ENCODE data around the gene CACNG7. TPM values are rescaled to one million over a fixed set of nuclear protein-coding genes. Genes with fewer than 3 reads are reported as not detected.

Gene CACNG7
- total RNA-seq, 2 donors from 2014 or later: 0.16 TPM; not detected in 1

GRCh38 chr19:53904909-53905308 is 4.2 kb upstream of the CACNG7 start:
- no peak overlapping the region for H3K27ac ChIP-seq
- no peaks in the 10 kb centered on the region for H3K9me3 ChIP-seq
- H3K36me3 ChIP-seq: no peaks in the 10 kb centered on the region
- DNase-seq: no peak
- H3K27me3 ChIP-seq: peaks cover 32% of the 10 kb centered on the region
- no peak for TF ChIP-seq CTCF (IDR thresholded peaks at IDR 0.05)
- H3K4me3 ChIP-seq: no peak overlapping the region
- H3K4me1 ChIP-seq: no peaks in the 10 kb centered on the region
- no peak overlapping the region for H3K9ac ChIP-seq (ENCODE audit: low read depth in 2 of 2, low read length in 2 of 2)
- intact Hi-C loops (cut with DNase I): loop anchor here (5.0 to 10.0 kb wide), 2 partner anchors 60 to 117 kb away; no protein-coding TSS in a partner anchor

GRCh38 chr19:53905787-53906186 is 3.3 kb upstream of the CACNG7 start:
- no peak for DNase-seq
- H3K9me3 ChIP-seq: no peaks in the 10 kb centered on the region
- H3K9ac ChIP-seq (ENCODE audit: low read depth in 2 of 2, low read length in 2 of 2): no peak overlapping the region
- no peaks in the 10 kb centered on the region for H3K4me1 ChIP-seq
- intact Hi-C loops (cut with DNase I): loop anchor here (5.0 to 10.0 kb wide), 2 partner anchors 61 to 117 kb away; no protein-coding TSS in a partner anchor
- no peak for TF ChIP-seq CTCF (IDR thresholded peaks at IDR 0.05)
- H3K27me3 ChIP-seq: peaks cover 32% of the 10 kb centered on the region
- no peak overlapping the region for H3K4me3 ChIP-seq
- no peak overlapping the region for H3K27ac ChIP-seq
- no peaks in the 10 kb centered on the region for H3K36me3 ChIP-seq

- no peaks in the 10 kb centered on the region for H3K36me3 ChIP-seq
- no peak overlapping the region for H3K9ac ChIP-seq (ENCODE audit: low read depth in 2 of 2, low read length in 2 of 2)
- H3K27ac ChIP-seq: no peak overlapping the region
- peak; percentile 45 for DNase-seq
- H3K4me1 ChIP-seq: no peaks in the 10 kb centered on the region
- H3K9me3 ChIP-seq: no peaks in the 10 kb centered on the region
- intact Hi-C loops (cut with DNase I): loop anchor here (5.0 to 10.0 kb wide), 2 partner anchors 62 to 116 kb away; no protein-coding TSS in a partner anchor
- H3K27me3 ChIP-seq: peaks cover 32% of the 10 kb centered on the region
- peak; percentile 79 for TF ChIP-seq CTCF (IDR thresholded peaks at IDR 0.05)
- no peak overlapping the region for H3K4me3 ChIP-seq
Measured at GRCh38 chr19:53906211-53907192, 2.6 kb upstream of the CACNG7 start.

- intact Hi-C loops (cut with DNase I): loop anchor here (5.0 to 10.0 kb wide), 2 partner anchors 62 to 115 kb away; no protein-coding TSS in a partner anchor
Measured at GRCh38 chr19:53907193-53907581, 1.9 kb upstream of the CACNG7 start.

More at GRCh38 chr19:53907193-53907581, 1.9 kb upstream of the CACNG7 start:
- Histone ChIP-seq H3K4me3 (no peak overlapping the region), H3K27me3 (peaks cover 32% of the 10 kb centered on the region), H3K9me3 (no peaks in the 10 kb centered on the region), H3K4me1 (no peaks in the 10 kb centered on the region), H3K27ac (no peak overlapping the region), H3K36me3 (no peaks in the 10 kb centered on the region), H3K9ac (ENCODE audit: low read depth in 2 of 2, low read length in 2 of 2) (no peak overlapping the region)
- no peak for DNase-seq
- no peak for TF ChIP-seq CTCF (IDR thresholded peaks at IDR 0.05)
